Dermis blood vessel endothelial cell (primary cell): ENCODE results near the gene UNC5B. TPM values are rescaled to one million over a fixed set of nuclear protein-coding genes. Genes with fewer than 3 reads are reported as not detected.
"Not testable (repeated sequence)": the region's sequence is repeated elsewhere in the genome, so short reads cannot be mapped to it uniquely, and the experiment has no call there.

Experiments used
- DNase-seq: peaks from one replicate; pipeline ENCODE4 v3.0.0; 2010
- total RNA-seq: library from RNA; depleted of rRNA; stranded (reverse); fragments of >200 nt; gene quantifications from 2 replicates; pipeline ENCODE4 v1.2.3, GENCODE V29; 2014

Gene UNC5B
- total RNA-seq, 1 donor from 2014 or later: 15.1 TPM

DNA sequence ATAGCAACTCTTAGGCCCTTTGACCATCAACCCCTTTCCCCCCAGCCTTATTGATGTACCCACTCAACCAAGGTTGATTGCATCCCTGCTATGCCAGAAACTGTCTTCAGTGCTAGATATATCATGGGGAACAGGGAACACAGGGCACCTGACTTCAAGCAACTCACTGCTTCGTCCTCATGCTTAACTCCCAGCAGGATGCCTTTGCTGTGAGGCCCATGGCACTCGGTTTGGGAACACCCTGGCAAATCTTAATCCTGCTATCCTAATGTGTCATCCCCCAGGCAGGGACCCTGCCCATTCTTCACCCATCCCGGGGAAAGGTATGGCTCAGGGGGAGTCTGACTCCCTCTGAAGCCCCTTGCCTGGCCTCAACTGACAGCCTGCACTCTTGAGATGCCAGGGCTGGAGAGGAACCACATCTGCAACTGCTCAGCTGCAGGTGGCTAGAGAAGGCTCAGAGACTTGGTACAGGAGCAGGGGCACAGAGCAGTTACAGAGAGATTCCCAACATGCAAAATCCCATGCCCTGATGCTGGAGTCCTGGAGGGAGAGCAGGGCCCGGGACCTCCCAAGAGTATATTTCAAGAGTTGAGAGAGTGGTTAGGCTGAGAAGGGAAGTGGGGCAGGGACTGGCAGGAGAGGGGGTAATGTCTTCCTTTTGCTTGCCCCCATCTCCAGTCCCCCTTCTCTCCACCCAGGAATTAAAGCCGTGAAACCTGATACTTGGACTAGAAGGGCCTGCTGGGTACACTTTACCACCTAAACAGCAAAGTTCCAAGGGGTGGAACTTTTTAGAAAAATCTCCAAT lies 2.4 kb upstream of the UNC5B start:
- DNase-seq: no peak

DNA sequence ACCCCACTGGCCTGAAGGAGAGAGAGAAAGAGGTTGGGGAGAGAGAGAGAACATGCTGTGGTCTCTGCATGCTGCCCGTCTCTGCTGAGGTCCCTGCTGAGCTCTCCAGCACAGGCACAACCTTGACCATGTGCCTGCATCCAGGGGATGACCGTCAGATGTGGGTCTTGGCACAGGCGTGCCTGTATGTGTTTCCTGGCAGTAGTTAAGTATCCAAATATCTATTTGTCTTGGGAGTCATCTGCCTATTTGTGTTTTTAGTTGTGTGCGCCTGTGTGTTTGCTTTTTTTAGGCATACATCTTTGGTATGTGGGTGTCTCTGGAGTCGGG lies 1.9 kb upstream of the UNC5B start:
- DNase-seq: no peak

DNA sequence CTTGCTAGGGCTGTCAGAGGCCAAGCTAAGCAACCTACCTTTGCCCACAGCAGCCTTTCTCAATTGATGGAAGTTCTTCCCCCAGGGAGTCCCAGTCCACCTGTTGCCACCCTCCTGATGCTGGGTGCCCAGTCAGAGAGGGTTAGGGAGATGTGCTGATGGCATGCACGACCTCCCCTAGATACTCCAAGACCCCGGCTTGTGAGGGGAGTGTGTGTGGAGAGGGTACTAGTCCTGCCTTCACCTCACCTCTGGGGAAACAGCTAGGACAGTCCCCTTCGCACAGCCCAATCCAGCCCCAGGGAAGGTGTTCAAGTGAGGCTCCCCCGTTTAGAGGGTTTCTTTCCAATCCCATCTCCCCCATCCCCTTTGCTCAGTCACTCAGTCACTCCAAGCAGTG lies 1.3 kb upstream of the UNC5B start:
- no peak for DNase-seq

DNA sequence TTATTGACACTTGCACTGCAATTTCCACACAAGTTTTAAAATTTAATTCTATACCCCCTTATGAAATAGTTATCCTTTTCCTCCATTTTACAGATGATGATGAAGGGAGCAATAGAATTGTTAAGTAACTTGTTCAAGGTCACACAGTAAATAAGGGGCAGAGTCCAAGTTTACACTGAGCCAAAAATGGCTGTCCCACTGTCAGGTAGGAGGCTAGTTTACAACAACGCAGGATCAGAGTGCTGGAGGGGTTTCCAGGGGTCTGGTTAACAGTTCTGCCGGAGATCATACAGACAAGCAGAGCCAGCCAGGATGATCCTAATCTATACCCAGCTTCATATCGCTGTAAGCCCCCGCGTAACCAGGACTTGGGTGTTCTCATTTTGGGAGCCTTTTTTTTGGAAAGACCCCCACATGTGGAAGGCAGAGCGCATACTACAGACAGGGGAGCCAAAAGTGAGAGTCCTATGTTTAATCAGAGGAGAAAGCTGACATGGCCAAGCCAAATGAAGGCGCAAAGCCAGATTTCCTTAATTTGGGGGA lies 524 bp upstream of the UNC5B start:
- DNase-seq: no peak

DNA sequence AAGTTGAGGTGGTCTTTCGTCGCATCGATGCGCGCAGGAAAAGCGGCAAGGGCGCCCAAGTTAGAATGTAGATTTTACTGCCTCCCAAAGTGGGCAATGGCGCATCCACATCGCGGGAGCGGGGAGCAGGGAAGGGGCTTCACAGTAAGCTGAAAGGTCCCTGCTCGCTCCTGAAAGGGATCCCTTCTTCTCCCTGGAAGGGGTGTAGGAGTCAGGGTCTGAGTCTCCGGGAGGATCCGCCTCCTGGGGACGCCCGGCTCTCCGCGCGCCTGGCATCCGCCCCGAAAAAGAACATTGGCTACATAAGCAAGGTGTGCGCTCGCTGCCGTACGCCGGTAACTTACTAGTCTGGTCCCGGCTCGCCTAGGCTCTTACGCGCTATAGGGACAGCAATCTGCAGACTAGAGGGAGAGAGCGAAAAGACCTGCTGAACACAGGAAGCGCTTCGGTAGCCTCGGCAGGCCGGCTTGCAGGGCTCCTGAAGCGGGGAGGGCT lies 804 bp downstream of the UNC5B start:
- peak; percentile 73 for DNase-seq

DNA sequence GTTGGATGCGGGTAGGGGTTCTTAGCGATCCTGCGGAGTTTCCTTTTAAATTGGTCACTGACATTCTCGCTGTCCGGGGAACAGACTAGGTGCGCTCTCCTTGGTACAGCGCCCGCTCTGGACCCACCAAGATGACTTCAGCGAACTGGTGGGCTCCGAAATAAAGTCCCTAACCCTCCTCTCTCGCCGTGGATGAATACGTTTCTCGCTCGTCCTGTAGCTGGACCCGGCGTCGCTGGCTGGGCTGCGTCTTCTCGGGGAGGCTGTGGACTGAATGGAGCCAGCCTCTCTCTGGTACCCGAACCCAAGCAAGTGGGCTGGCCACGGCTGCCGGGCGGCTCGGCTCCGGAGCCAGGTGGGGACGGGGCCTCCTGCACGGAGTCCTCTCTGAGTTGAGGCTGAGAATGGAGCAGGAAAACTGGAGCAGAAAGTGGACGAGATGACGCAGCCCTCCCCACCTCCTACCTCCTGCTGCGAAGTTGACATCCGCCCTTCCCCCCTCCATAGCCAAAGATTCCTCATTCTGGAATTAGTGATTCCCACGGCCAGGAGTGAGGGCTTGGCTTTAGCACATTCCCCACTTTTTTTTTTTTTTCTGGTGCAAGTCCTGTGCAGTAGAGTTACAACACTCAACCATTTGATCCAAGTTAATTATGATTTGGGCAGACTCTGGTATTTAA lies 1.5 kb downstream of the UNC5B start:
- DNase-seq: peak; percentile 44

DNA sequence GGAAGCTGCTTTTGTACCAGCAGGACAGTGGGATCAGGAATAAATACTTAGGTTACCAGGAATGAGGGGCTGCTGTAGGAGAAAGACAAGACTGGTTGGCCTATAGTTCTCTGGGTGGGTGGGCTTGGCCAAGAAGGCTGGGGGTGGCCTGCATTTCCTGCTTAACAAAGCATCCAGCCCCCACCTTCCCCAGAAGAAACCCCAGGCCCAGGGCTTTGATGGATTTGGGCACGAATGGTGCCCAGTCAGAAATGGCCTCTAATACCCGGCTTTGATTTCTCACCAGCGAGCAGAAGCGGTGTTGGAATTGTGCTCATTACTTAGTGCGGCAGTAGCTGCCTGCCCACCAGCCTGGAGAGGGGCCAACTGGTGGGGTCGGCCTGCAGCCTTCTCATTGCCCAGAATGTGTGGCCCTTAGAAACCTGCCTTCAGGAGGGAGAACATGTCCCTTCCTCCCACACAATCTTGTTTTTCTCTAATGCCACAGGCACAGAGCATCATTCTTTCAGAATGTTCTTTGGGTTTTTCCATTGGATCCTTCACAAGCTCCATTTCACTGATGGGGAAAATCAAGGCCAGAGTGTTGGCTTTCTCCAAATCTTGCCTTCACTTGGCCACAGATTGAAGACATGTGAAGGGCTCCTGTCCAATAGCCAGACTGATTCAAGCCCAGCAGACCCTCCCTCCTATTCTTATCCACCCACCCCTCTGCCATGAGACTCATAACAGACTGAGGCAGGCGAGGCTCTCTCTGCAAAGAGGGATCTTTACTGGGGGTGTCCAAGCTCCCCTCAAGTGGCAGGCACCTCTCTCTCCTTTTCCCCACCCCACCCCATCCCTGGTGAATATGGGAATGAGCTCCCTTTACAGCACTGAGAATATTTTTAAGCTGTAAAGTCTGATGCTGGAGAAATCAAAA lies 2.5 kb downstream of the UNC5B start:
- no peak for DNase-seq

DNA sequence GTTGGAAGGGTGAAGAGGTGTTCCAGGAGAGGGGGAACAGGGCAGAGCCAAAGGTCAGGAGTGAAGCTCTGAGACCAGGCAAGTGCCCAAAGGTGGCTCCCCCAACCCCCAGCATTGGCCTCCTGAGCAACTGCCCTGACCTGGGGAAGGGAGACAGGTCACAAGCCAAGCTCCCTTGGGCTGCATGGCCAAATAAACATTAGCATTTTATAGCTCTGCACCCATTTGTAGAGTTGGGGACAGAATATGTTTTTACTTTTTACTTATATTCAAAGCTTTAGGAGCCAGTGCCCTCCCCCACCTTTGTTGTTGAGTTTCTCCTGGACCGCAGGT lies 4.0 kb downstream of the UNC5B start:
- no peak for DNase-seq

DNA sequence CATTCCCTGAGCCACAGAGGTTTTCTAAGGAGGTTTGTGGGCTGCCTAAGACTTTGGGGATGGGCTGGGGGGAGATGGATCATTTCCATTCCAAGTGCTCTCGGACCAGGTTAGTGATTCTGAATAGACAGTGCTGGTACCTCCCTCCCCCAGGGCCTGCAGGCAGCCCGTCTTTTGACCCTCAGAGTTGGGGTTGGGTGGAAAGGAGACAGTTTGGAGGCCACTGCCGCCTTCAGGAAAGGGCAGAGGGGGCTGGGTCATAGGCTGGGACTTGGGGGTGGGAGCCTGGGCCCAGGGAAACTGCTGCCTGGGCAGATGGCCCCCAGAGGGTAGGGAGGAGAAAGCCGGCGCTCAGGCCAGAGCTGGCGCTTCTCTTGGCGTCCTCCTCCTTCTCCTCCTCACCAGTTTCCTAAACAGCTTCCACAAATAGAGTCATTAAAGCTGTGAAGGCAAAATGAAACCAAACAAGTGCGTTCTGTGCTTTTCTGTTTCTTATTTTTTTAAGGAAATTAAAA lies 4.4 kb downstream of the UNC5B start:
- peak; percentile 35 for DNase-seq

DNA sequence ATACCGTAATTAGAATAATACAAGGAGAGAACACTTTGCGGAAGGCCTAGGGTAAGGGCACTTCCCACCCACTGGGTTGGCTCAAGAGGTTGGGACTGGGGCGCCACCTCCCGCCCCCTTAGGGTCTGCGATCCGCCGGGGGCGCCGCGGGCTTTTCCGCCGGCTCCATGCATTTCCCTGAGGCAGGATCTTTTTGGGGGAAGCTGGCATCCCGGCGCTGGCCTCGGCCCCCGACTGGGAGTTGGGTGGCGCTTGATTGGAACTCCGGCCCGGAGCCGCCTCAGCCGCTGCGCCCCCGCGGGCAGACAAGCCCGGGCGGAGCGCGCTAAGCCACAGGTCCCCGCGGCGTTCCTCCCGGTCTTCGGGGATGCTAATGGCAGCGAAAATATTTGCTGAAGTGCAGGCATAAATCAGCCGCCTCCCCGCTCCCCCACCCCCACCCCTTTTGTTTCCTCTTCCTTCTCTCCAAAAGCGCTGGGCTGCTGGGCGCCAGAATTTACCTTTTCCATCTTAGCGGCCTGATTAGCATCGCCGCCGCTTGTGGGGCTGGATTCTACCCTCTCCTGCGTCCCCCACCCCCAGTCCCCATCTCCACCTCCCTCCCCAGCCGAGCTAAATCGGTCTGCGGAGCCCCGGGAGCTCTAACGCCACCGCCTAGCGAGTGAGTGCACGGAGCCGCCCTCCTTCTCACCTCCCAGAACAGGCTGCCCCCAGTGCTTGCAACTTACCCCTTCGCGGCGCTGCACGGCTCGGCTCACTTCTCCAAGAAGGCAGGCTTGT lies 5.1 kb downstream of the UNC5B start:
- peak; percentile 39 for DNase-seq

DNA sequence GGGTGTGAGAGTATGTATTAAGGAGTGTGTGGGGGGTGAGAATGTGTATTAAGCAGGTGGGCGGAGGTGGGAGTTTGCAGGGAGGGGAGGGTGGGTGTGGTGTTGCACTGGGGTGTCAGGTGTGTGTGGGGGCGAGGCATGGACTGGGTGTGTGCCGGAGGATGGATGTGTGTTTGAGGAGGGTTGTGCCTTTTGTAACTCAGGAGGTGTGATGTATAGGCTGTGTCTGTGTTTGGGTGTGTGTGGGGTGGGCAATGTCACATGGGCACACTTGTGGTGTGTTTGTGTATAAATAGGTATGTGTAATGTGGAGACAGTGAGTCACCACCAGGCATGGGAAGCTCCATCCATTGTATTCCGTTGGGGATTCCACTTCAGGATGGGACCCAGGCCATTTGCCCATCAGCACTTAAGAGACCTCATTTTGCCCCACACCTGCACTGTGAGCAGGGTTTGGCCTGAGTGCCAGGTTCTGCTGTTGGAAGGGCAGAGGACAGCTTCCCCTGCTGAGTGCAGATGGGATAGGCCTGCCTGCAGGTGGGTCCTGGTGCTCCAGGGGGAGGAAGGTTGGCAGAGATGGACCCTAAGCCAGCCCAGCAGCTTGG lies 5.8 kb downstream of the UNC5B start:
- peak; percentile 75 for DNase-seq

DNA sequence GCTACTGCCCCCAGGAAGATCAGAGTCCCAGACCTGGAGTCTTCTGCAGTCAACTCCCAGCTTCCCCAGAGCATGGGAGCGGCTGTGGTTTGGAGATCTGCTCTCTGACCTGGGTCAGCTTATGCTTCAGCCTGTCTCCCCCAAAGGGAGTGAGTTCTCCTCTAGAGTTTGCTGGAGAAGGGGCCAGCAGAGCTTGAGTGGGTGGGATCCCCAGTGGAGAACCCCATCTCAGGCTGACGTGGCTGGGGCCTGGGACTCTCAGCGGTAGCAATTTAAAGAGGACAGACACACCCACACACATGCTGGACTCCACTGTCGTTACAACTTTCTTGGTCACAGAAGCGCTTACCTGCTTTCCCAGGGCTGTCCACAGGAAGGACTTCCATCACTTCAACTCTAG lies 6.3 kb downstream of the UNC5B start:
- no peak for DNase-seq

DNA sequence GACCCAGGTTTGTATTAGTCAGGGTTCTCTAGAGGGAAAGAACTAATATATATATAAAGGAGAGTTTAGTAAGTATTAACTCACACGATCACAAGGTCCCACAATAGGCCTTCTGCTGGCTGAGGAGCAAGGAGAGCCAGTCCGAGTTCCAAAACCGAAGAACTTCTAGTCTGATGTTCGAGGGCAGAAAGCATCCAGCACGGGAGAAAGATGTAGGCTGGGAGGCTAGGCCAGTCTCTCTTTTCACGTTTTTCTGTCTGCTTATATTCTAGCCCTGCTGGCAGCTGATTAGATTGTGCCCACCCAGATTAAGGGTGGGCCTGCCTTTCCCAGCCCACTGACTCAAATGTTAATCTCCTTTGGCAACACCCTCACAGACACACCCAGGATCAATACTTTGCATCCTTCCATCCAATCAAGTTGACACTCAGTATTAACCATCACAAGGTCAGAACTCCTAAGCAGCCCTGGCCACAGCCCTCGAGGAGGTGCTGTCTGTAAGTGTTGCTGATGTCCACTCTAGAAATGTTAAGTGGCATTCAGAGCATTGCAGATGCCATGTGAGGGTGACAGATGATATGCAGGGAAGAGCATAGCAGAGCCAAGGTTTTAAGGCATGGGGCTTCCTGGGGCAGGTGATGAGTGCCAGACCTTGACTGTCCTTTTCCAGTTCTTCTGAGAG lies 7.0 kb downstream of the UNC5B start:
- not testable (repeated sequence) for DNase-seq

DNA sequence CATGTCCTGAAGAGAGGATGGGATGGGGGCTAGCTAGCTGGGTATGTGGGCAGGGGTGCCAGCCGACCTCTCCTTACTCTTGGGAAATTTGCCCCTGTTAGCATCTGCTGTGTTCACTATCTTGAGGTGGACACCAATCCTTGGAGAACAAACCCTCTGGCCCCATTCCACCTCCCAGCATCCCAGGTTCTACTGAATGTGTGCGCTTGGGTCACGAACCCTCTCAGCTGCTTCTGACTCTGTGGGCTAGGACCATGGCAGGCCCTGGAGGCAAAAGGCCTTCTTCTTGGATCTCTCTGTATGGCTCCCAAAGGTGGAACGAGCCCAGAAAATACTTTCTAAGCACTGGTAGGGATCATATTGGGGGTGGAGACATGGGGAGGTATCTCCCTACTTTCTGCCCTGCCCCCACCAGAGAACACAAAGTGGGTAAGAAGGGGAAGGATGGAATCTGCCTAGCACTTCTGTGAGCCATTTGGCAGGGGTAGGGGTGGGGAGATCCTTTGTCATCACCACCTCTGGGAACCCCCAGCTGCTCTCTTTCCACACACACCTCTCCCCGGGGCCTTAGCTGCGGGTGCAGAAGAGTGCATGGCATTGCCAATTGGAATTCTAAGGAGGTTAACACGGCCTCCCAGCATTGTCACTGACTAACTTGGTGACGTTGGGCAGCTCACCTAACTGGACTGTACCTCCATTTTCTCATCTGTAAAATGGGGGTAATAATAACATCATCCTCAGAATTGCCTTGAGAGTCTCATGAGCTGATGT lies 7.7 kb downstream of the UNC5B start:
- no peak for DNase-seq

DNA sequence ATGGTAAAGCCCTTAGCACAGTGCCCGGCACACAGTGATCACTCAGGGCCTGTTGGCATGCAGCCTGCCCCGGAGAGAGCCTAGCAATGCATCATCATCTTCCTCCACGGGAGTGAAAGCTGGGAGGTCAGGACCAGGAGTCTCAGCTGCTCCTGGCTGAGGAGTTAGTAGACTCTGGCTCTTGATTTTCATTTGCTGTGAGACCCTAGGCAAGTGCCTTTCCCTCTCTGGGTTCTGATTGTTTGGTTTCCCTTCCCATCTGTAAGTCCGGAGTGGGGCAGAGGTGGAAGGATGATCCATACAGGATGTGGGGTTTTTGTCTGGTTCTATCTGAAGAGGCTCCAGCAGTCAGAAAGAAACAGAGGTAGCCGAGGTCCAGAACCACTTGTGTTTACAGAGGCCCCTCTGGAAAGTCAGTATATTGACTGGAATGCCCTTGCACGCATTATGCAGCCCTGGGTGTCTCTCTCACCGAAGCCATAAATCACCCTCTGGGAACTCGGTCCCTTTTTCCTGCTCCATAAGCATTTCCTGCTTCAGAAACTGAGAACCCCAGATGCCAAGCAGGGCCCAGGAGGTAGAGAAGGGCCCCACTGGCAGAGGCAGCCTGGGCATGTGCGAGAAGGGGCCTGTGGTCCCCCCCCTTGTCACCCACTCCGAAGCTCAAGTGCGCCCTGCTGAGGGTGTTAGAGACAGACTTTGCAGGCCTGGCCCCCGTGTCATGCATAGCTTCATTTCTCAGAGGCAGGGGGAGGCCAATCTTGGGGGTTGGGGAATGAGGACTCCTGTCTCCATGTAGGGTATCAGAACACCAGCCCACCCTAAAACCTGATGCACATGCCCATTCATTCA lies 8.5 kb downstream of the UNC5B start:
- no peak for DNase-seq

DNA sequence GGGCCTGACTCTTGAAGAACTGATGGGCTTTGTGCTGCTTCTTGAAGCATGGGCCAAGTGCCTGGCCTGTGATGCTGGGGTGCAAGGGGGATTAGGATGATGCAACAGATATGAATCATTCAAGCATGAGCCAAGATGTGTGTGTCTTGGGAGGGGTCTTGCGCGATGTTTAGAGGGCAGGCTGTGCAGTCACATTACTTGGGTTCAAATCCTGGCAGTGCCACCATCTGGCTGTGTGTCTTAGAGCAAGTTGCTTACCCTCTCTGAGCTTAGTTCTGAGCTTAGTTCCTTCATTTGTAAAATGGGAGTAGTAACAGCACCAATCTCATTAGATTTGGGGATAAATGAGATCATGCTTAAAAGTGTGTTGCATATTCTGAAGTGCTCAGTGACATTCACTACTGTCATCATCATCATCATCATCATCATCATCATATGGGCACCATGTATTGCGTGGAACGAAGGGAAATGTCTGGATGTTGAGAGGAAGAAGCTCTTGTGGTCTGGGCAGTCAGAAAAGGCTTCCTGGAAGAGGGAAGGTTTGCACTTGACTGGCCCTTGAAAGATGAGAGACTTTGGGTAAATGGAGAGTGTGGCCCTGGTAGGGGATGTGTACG lies 9.3 kb downstream of the UNC5B start:
- DNase-seq: no peak

DNA sequence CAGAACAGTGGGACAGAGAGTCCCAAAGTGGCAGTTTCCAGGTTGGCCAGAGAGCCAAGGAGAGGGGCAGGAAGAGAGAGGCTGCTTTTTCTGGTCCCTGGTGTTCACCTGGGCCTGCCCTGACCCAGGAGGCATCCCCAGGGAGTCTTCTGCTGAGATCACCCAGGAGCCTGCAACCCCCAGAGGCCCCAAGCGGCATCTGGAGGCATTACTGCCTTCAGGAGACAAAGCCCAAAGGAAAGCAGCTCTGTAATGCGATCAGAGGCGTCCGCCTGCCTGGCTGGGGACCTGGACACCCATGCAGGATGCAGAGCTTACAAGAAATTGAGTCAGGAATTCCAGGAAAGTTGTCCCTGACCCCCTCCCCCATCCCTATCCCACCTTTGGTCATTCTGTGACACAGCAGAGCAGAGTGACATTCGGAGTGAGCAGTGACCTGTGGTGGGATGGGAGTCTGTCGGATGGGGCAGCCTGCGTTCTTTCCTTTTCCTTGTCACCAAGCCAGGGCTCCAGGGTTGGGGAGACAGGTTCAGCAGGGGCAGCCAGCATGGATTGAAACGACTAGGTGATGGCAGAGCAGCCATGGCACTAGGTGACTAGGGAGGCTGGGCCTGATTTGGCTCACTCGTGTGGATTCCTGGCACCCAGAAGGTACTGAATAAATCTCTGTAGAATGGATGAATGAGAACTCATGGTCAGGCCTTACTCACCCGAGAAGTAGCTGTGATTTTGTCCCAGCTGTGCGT lies 10.4 kb downstream of the UNC5B start:
- no peak for DNase-seq
